AG09319 (cell line): Measurements from ENCODE around the gene AUTS2.

Experiments used
- DNase-seq: peaks from one replicate; pipeline ENCODE4 v3.0.0-alpha.2; 2010; ENCODE audit warnings: low read depth; ENCODE audit errors: extremely low read depth
- TF ChIP-seq, protein P1 (sequence below): IDR thresholded peaks from 2 replicates; pipeline ENCODE4 v1.5.1; 2011; ENCODE audit warnings: low read depth, mild to moderate bottlenecking, inconsistent platforms, low read length, moderate library complexity

AUTS2 gene

DNA sequence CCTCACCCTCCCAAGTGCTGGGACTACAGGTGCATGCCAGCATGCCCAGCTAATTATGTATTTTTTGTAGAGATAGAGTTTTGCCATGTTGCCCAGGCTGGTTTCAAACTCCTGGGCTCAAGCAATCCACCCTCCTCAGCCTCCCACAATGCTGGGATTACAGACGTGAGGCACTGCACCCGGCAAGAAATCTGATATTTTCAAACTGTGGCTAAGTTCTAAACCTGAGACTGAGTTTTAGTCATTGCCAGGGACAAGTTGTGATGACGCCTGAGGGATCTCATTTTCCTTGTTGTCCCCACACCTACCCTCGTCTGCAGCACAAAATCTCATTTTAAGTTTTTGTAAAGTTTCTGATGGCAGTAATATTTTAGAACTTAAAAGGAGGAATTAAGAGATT, 9.8 kb downstream of the AUTS2 start:
- no peak for DNase-seq
- TF ChIP-seq, protein P1, sequence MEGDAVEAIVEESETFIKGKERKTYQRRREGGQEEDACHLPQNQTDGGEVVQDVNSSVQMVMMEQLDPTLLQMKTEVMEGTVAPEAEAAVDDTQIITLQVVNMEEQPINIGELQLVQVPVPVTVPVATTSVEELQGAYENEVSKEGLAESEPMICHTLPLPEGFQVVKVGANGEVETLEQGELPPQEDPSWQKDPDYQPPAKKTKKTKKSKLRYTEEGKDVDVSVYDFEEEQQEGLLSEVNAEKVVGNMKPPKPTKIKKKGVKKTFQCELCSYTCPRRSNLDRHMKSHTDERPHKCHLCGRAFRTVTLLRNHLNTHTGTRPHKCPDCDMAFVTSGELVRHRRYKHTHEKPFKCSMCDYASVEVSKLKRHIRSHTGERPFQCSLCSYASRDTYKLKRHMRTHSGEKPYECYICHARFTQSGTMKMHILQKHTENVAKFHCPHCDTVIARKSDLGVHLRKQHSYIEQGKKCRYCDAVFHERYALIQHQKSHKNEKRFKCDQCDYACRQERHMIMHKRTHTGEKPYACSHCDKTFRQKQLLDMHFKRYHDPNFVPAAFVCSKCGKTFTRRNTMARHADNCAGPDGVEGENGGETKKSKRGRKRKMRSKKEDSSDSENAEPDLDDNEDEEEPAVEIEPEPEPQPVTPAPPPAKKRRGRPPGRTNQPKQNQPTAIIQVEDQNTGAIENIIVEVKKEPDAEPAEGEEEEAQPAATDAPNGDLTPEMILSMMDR: no peak

DNA sequence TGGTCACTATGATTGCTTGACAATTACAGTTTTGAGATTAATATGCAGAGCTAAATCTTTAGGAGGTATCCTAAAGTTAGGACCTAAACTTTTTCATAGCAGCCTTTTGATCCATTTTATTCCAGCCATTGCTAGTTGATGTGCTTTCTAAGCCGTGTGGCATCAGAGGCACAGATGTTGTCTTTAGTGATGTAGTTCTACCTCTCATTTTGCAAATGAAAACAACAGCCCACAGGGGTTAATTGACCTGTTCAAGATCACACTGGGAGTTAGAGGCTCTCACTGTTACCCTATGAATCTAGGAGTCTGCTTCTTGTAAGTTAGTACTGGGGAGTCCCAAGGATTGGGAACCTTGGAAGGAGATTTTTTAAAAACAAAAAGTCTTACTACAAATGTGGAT, 10.6 kb downstream of the AUTS2 start:
- TF ChIP-seq, protein P1: no peak
- no peak for DNase-seq

DNA sequence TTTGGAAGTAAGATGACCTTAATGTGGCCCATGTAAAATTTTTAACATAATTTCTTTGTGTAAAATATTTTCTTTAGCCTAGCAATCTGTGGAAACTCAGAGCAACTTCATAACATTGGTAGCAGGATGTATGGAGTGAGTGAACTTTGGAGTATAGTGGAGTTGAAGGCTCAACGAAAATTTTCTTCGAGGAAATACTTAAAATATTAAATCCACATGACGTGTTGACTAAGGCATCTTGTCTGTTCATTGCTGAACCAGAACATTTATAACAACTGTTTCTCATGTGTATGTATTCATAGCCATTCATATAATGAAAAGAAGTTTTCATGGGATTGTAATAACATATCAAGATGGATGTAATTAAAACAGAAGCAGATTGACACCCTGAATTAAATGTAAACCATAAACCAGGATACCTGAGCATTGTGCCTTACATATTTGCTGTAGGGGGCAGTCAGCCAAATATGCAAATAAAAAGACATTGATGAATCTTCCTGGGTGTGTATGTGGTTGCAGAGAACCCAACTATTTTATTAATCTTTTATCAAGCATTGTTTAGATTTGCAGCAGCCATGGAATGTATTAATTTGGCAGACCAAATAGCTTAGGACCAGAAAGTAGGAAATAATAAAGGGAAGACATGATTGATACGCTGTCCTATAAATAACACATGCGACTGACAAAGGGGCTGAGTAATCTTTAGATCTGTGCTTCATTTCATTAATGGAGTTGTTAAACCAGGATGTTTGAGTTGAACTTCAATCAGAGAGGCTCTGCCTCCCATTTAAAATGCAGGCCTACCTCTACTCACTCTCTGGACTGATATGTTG, 11.5 kb downstream of the AUTS2 start:
- DNase-seq: no peak
- TF ChIP-seq, protein P1: no peak

DNA sequence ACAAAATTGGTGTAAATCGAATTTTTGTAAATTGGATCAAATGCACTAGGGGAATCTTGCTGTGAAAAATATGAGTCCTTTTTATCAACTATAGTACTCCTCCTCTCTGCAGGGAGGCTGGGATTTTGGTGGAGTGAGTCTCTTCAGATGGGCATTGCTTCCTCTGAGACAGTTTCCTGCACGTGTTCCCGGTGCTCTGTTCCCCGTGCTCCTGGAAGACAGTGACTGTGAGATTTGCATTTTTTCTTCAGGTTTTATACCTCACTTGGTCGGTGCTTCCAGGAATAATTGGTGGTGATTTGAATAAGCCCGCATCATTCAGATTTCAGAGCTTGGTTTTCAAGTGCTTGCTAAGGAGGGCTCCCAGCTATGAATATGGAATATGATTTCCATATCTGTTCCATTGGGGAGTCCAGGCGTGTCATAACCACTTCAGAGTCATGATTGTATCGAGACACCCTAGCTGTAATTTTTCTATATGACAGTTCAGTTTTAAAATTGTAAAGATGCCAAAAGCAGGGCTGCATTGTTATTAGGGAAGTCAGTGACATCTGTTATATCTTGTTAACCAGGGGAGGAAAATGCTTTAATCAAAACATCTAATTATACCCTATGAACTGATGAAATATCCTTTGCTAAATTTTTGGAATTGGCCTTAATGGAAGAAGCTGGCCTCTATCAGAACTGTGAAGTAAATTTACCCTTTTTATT, 12.3 kb downstream of the AUTS2 start:
- TF ChIP-seq, protein P1: no peak
- no peak for DNase-seq

DNA sequence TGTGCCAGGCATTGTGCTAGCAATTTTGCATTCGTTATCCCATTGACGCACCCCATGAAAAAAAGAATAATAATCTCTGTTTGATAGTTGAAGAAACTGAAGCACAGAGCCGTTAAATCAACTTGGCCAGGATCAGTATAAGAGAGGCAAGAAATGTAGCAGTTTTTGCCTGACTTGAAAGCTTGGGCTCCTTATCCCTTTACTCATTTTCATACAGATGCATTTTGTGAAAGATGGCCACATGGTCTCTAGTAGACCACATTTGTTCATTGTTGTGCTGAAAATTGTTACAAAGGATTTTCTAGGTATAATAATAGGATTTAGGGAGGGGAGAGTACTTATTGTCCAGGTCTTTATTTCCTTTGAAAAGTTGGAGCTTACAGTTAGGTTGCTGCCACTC, 14.7 kb downstream of the AUTS2 start:
- TF ChIP-seq, protein P1: no peak
- DNase-seq: no peak

DNA sequence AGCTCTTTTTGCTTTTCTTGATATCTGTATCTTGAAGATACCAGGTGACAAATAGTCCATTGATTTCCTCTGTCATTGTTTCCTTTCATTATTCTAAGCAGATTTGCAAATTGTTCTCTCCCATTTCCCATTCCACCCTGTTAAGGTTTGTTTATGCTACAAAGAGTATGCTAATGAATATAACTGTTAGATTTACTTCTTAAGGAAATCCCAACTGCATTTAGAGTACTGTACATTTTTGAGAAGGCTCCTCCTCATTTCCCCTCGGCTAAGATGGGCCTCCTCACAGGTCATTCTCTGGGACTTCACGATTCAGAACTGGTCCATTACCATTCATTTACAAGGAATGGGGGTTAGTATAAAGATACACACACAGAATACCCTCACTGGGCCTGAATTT, 15.6 kb downstream of the AUTS2 start:
- DNase-seq: no peak
- TF ChIP-seq, protein P1: no peak

DNA sequence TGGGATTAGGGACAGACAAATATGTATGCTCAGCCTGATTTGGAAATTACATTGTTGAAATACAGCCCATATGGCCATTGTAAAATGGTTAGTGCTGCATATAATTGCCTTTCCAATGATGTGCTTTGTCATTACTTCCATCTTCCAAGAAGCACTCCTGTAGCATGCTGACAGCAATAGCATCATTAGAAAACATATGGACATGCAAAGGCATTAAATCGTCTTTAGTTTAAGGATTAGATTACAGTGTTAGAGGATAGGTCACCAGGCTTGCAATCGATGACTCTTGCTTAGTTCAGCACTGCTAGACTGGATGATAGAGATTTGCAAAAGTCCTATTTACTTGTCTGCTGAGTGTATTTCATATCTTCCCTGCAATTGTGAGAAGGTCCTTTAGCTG, 17.4 kb downstream of the AUTS2 start:
- DNase-seq: no peak
- TF ChIP-seq, protein P1: no peak
